Measurements from ENCODE around the gene ADA. TPM values are rescaled to one million over a fixed set of nuclear protein-coding genes. Genes with fewer than 3 reads are reported as not detected.

The ADA gene
- total RNA-seq, 2 experiments from 2014 or later = 103 to 107 TPM

GRCh38 chr20:44640522-44640921 lies 11.0 kb downstream of the ADA start:
- peaks cover 56% of the 10 kb centered on the region for H3K4me1 Mint-ChIP-seq
- H3K36me3 Mint-ChIP-seq (ENCODE audit: low read depth) = peaks cover 53% of the 10 kb centered on the region
- no peak for DNase-seq
- H3K27me3 Mint-ChIP-seq = no peaks in the 10 kb centered on the region
- H3K27ac Mint-ChIP-seq = no peak overlapping the region
- ChIA-PET CTCF (interaction anchor here (0.6 to 0.7 kb wide), 2 partner anchors 14 to 158 kb away, joined by 3 to 6 read pairs; no protein-coding TSS in a partner anchor), POLR2A (no interaction called here)
- no peaks in the 10 kb centered on the region for H3K9me3 Mint-ChIP-seq
- H3K4me3 Mint-ChIP-seq = no peak overlapping the region

DNA sequence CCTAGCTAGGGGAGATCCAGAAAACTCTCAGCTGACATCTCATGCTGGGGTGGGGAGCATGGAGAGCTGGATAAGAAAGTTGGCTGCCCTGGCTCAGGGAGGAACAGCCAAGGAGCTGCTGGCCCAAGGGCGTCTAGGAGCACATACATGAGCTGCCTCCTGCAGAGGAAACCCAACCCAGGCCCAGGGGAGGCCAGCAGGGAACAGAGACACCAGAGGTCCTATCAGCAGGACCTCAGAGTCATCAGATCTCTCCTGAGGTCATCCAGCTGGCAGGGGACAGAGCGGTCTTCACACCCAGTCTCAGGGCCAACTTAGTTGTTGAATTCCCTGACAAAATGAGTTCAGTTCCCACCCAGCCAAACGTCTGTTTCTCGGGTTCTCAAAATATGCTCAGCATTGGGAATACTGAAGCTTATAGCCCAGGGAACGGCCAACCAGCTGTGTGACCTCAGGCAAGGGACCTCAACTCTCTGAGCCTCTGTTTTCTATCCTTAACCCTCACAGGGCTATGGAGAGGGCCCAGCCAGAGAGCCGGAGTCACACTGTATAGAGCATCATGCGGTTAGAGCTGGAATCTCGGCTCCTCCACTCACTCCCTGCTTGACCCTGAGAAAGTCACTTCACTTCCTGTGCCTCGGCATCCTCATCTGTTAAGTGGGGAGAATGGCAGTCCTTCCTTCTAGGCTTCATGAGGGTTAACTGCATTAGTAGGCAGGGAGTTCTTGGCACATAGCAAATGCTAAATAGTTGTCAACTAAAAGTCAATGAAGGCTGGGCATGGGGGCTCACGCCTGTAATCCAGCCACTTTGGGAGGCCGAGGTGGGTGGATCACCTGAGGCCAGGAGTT lies 13.8 kb downstream of the ADA start:
- ChIA-PET CTCF (interaction anchor here (1.0 to 1.7 kb wide), 4 partner anchors 8 to 19 kb away, joined by 3 to 7 read pairs (median 4); no protein-coding TSS in a partner anchor), POLR2A (no interaction called here)
- H3K27me3 Mint-ChIP-seq = no peaks in the 10 kb centered on the region

DNA sequence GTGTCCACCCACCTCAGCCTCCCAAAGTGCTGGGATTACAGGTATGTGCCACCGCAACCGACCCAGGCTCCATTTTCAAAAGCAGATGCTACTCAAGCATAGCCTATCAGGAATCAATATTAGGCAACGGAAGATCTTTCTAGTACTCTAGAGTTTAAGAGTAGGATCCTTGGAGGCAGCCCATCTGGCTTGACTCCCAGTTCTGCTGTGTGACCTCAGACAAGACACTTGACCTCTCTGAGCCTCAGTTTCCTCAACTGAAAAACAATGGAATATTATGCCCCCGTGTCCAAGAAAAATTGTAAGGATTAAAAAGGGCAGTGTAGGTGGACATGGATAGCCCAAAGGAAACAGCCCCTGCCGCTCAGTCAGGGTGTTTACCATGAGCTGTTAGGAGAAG lies 14.5 kb downstream of the ADA start:
- no peak overlapping the region for H3K4me3 Mint-ChIP-seq
- no peak overlapping the region for H3K27ac Mint-ChIP-seq
- no peaks in the 10 kb centered on the region for H3K9me3 Mint-ChIP-seq
- H3K27me3 Mint-ChIP-seq = no peaks in the 10 kb centered on the region
- DNase-seq = no peak
- H3K36me3 Mint-ChIP-seq (ENCODE audit: low read depth) = peaks cover 62% of the 10 kb centered on the region
- ChIA-PET POLR2A (no interaction called here), CTCF (interaction anchor here (1.0 to 1.1 kb wide), 3 partner anchors 9 to 19 kb away, joined by 3 to 7 read pairs (median 3); no protein-coding TSS in a partner anchor)
- peaks cover 22% of the 10 kb centered on the region for H3K4me1 Mint-ChIP-seq

More for the DNA sequence above, 13.8 kb downstream of the ADA start:
- no peak overlapping the region for H3K27ac Mint-ChIP-seq
- peaks cover 64% of the 10 kb centered on the region for H3K36me3 Mint-ChIP-seq (ENCODE audit: low read depth)
- no peak overlapping the region for H3K4me3 Mint-ChIP-seq
- H3K9me3 Mint-ChIP-seq = no peaks in the 10 kb centered on the region
- DNase-seq = no peak
- H3K4me1 Mint-ChIP-seq = peaks cover 29% of the 10 kb centered on the region

GRCh38 chr20:44635877-44636276 lies 15.6 kb downstream of the ADA start:
- Mint-ChIP-seq H3K4me1 (peaks cover 11% of the 10 kb centered on the region), H3K36me3 (ENCODE audit: low read depth) (peaks cover 59% of the 10 kb centered on the region), H3K27me3 (no peaks in the 10 kb centered on the region), H3K27ac (peak overlapping the region; percentile 27), H3K9me3 (no peaks in the 10 kb centered on the region), H3K4me3 (no peak overlapping the region)
- POLR2A ChIA-PET = no interaction called here
- DNase-seq = no peak
- CTCF ChIA-PET = interaction anchor here (1.2 kb wide), 1 partner anchor 25 kb away, joined by 3 read pairs; no protein-coding TSS in a partner anchor

DNA sequence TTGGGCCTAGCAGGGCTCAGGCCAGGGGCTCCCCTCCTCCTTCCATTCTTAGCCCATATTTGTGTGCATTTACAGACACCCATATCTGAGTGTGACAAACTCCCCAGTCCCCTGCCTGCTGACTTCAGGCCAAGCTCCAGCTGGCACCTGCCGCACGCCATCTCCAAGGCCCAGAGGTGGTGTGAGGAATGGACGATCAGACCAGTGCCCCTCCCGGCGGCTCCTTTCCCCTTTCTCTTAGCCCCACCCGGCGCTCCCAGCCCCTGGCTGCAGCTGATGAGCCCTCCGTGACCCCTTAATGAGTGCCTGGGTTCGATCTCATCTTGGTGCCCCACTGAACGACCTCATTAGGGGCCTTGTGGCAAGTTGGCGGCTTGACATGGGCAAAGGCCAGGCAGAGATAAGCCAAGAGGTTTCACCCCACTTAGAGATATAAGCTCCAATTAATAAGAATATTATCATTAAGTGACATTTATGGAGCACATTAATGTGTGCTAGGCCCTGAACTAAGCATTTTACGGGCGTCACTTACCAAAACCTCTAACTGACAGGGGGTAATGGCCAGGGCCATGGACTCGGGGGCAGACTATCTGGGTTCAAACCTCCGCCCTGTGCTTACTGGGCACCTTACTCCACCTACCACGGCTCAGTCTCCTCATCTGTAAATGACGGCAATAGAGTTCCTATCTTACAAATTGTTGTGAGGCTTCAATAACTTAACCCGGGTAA lies 17.5 kb downstream of the ADA start:
- Mint-ChIP-seq H3K9me3 (no peaks in the 10 kb centered on the region), H3K27me3 (no peaks in the 10 kb centered on the region), H3K36me3 (ENCODE audit: low read depth) (peaks cover 54% of the 10 kb centered on the region), H3K27ac (peak overlapping the region; percentile 84), H3K4me3 (no peak overlapping the region), H3K4me1 (peaks cover 5% of the 10 kb centered on the region)
- ChIA-PET CTCF (interaction anchor here (0.6 to 2.0 kb wide), 3 partner anchors 13 to 916 kb away, joined by 4 to 5 read pairs (median 4); no protein-coding TSS in a partner anchor), POLR2A (no interaction called here)
- no peak for DNase-seq

DNA sequence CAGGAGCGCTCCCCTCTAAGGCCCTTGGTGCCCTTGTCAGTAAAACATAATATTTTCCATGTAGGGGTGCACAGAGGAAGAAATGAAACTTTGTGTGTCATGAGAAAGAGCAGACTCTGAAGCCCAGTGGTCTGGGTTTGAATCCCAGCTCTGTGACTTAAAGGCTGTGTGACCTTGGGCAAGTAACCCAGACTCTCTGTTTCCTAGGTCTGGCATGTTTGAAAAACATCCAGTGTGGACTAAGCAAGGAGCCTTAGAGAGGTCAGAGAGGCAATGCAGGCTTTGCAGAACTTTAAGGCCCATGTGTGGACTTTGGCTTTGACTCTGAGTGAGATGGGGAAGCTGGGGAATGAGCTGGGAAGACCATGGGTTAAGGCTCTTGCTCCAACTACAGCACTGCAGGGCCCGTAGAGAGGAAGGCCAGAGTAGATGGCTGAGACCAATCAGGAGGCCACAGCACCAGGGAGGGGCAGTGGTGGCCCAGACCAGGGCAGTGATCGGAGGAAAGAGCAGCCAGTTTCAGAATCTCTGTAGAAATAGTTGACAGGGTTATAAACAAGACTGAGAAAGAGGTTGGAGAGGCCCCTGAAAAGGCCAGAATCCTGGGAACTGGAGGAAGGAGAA lies 18.2 kb downstream of the ADA start:
- Mint-ChIP-seq H3K27ac (peak overlapping the region; percentile 84), H3K4me1 (no peaks in the 10 kb centered on the region), H3K4me3 (no peak overlapping the region), H3K36me3 (ENCODE audit: low read depth) (peaks cover 49% of the 10 kb centered on the region), H3K27me3 (no peaks in the 10 kb centered on the region), H3K9me3 (no peaks in the 10 kb centered on the region)
- ChIA-PET POLR2A (no interaction called here), CTCF (interaction anchor here (0.6 to 2.0 kb wide), 5 partner anchors 9 to 915 kb away, joined by 3 to 5 read pairs (median 4); no protein-coding TSS in a partner anchor)
- DNase-seq = no peak

DNA sequence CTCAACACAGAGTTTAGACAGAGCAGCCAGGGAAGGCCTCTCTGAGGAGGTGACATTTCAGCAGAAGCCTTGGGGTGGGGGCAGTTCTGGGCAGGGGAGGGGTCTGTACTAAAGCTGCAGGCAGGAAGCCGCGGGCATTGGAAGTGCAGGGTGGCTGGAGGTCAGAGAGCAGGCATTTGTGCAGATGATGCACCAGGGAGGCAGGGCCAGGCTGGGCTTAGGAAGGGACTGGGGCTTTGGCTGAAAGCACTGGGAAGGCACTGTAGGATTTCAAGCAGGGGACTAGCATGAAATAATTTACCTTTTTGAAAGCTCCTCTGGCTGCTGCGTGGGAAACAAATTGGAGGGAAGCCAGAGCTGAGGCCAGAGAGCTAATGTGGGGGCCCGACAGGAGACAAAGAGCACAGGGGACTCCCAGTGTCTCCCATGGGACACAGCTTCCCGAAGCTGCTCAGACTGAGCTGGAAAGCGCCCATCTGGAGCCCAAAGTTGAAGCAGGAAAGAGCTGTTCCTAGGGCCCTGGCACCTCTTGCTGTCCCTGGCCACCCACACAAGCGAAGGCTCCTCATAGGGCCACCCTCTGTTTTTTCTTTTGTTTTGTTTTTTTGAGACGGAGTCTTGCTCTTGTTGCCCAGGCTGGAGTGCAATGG lies 19.3 kb downstream of the ADA start:
- Mint-ChIP-seq H3K9me3 (no peaks in the 10 kb centered on the region), H3K27me3 (no peaks in the 10 kb centered on the region), H3K36me3 (ENCODE audit: low read depth) (peaks cover 50% of the 10 kb centered on the region), H3K27ac (peak overlapping the region; percentile 38), H3K4me3 (no peak overlapping the region), H3K4me1 (no peaks in the 10 kb centered on the region)
- ChIA-PET CTCF (interaction anchor here (1.4 to 1.5 kb wide), 2 partner anchors 10 to 237 kb away, joined by 3 to 4 read pairs; no protein-coding TSS in a partner anchor), POLR2A (no interaction called here)
- no peak for DNase-seq

GRCh38 chr20:44630297-44630696 lies 21.2 kb downstream of the ADA start:
- no peaks in the 10 kb centered on the region for H3K27me3 Mint-ChIP-seq
- peaks cover 48% of the 10 kb centered on the region for H3K36me3 Mint-ChIP-seq (ENCODE audit: low read depth)
- H3K4me3 Mint-ChIP-seq = no peak overlapping the region
- no peak for DNase-seq
- peaks cover 3% of the 10 kb centered on the region for H3K4me1 Mint-ChIP-seq
- ChIA-PET POLR2A (no interaction called here), CTCF (interaction anchor here (1.5 kb wide), 1 partner anchor 12 kb away, joined by 5 read pairs; no protein-coding TSS in a partner anchor)
- H3K27ac Mint-ChIP-seq = no peak overlapping the region
- no peaks in the 10 kb centered on the region for H3K9me3 Mint-ChIP-seq

- ChIA-PET POLR2A (no interaction called here), CTCF (interaction anchor here (0.6 to 1.5 kb wide), 3 partner anchors 11 to 869 kb away, joined by 4 to 5 read pairs (median 5); no protein-coding TSS in a partner anchor)
- Mint-ChIP-seq H3K27me3 (no peaks in the 10 kb centered on the region), H3K4me1 (peaks cover 3% of the 10 kb centered on the region), H3K4me3 (no peak overlapping the region), H3K36me3 (ENCODE audit: low read depth) (peaks cover 51% of the 10 kb centered on the region), H3K9me3 (no peaks in the 10 kb centered on the region), H3K27ac (no peak overlapping the region)
- no peak for DNase-seq
Observed at GRCh38 chr20:44629542-44629941, 22.0 kb downstream of the ADA start.

DNA sequence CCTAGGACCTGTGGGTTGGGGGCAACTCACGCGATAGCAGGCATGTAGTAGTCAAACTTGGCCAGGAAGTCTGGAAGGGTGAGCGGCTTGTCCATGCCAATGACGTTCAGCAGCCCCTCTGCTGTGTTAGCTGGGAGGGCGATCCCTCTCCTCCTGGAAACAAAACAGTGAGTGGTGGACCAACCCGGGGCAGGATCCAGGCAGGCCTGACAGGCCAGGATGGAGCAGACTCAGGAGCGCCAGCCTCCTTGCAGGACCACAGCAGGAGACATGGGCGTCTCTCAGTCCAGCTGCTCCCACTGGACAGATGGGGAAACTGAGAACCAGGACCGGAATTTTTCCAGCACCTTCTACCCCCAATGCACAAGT lies 22.5 kb downstream of the ADA start:
- no peaks in the 10 kb centered on the region for H3K27me3 Mint-ChIP-seq
- H3K36me3 Mint-ChIP-seq (ENCODE audit: low read depth) = peaks cover 52% of the 10 kb centered on the region
- peak overlapping the region; percentile 54 for H3K27ac Mint-ChIP-seq
- H3K9me3 Mint-ChIP-seq = no peaks in the 10 kb centered on the region
- H3K4me1 Mint-ChIP-seq = peaks cover 3% of the 10 kb centered on the region
- ChIA-PET CTCF (no interaction called here), POLR2A (no interaction called here)
- no peak overlapping the region for H3K4me3 Mint-ChIP-seq
- DNase-seq = no peak

DNA sequence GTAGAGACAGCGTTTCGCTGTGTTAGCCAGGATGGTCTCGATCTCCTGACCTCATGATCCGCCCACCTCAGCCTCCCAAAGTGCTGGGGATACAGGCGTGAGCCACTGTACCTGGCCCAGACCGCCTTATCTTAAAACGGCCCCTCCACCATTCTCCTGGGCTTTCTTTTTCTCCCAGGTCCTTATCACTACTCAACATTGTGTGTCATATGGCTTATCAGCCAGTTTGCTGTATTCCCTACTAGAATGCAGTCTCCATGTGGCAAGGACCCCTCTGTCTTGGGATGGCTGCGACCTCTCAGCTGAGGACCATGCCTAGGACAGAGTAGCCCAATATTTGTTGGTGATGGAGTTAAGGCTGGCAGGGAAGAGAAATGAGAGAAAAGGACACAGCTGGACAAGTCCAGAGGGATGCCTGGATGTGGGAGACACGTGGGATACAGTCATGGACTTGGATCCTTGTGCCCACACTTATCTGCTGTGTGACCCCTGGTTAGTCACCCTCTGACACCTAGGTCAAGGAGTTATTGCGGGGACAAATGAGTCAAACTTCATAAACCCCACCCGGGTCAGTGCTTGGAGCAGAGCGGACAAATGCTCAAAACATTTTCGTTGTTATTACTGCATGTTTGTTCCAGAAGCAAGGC lies 24.0 kb downstream of the ADA start:
- H3K36me3 Mint-ChIP-seq (ENCODE audit: low read depth) = peaks cover 63% of the 10 kb centered on the region
- DNase-seq = no peak

DNA sequence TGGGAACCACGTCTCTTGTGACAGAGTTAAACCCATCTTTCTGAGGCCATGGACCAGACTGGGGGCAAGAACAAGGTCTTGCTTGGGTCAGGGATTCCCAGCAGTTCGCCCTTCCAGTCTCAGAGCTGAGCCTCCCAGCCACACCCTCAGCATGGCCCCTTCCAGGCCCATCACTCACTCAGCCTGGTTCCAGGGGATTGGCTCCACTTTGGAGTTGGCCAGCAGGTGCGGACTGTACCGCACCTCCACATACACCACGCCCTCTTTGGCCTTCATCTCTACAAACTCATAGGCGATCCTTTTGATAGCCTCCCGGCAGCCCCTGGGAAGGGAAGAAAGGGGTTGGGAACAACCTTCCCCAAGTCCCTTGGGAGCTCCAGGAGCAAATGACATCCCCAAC lies 25.2 kb downstream of the ADA start:
- Mint-ChIP-seq H3K27me3 (no peaks in the 10 kb centered on the region), H3K27ac (no peak overlapping the region), H3K4me1 (peaks cover 3% of the 10 kb centered on the region), H3K9me3 (peaks cover 6% of the 10 kb centered on the region), H3K4me3 (no peak overlapping the region), H3K36me3 (ENCODE audit: low read depth) (peaks cover 67% of the 10 kb centered on the region)
- no peak for DNase-seq
- POLR2A ChIA-PET = no interaction called here
- CTCF ChIA-PET = interaction anchor here (0.6 to 0.8 kb wide), 2 partner anchors 14 to 66 kb away, joined by 3 to 6 read pairs; no protein-coding TSS in a partner anchor

More for the DNA sequence above, 24.0 kb downstream of the ADA start:
- ChIA-PET CTCF (no interaction called here), POLR2A (no interaction called here)
- H3K4me1 Mint-ChIP-seq = peaks cover 3% of the 10 kb centered on the region
- H3K4me3 Mint-ChIP-seq = no peak overlapping the region
- H3K27ac Mint-ChIP-seq = no peak overlapping the region
- H3K9me3 Mint-ChIP-seq = peaks cover 6% of the 10 kb centered on the region
- H3K27me3 Mint-ChIP-seq = no peaks in the 10 kb centered on the region

All from activated CD4-positive, alpha-beta T cell treated with anti-CD3 and anti-CD28 coated beads, Interleukin-2, amount 10 ng/mL, durations not matched to agents 7 days and 5 days (primary cell).